Omental fat pad (tissue), 4 donors: ENCODE data around the gene SNRNP25. TPM values are rescaled to one million over a fixed set of nuclear protein-coding genes. Genes with fewer than 3 reads are reported as not detected.

Experiments
- ATAC-seq: fragments of 150-250 bp; one replicate; pipeline ENCODE4 v1.9.1; 2016; ENCODE audit warnings: mild to moderate bottlenecking, moderate library complexity; ENCODE audit not compliant: low FRiP score
- DNase-seq: peaks from one replicate; pipeline ENCODE4 v3.0.0-alpha.2; 2019; ENCODE audit warnings: low spot score
- CTCF ChIP-seq, 3 donors: fragments of 450-650 bp; IDR thresholded peaks; one replicate each; pipeline ENCODE4 v1.5.1; 2016 to 2017; ENCODE audit warnings: antibody characterized with exemption in 3 of 3, mild to moderate bottlenecking in 3 of 3, moderate library complexity in 2 of 3
- total RNA-seq, 4 donors: library from RNA; depleted of rRNA; stranded (reverse); fragments of >200 nt; gene quantifications; one replicate each; pipeline ENCODE4 v1.1.0, GENCODE V29; 2016

The SNRNP25 gene
- total RNA-seq, 4 donors from 2014 or later = 14.1 to 20.3 (median 17.6) TPM

- no peak for TF ChIP-seq CTCF (IDR thresholded peaks at IDR 0.05)
- no peak for ATAC-seq
- no peak for DNase-seq
Measured at GRCh38 chr16:94918-95265, 41.3 kb downstream of the SNRNP25 start.

GRCh38 chr16:96935-97381, 43.3 kb downstream of the SNRNP25 start:
- ATAC-seq (peak; percentile 87), DNase-seq (peak; percentile 86)
- peak in 2 of 3 donors; percentile 77 to 99 for TF ChIP-seq CTCF (IDR thresholded peaks at IDR 0.05)

- DNase-seq = no peak
- no peak for TF ChIP-seq CTCF (IDR thresholded peaks at IDR 0.05)
- ATAC-seq = no peak
Measured at GRCh38 chr16:97822-98221, 44.2 kb downstream of the SNRNP25 start.

GRCh38 chr16:100989-101388, 47.4 kb downstream of the SNRNP25 start:
- ATAC-seq = no peak
- TF ChIP-seq CTCF (IDR thresholded peaks at IDR 0.05) = no peak
- DNase-seq = no peak

- no peak for TF ChIP-seq CTCF (IDR thresholded peaks at IDR 0.05)
- no peak for ATAC-seq
Measured at GRCh38 chr16:101586-101985, 48.0 kb downstream of the SNRNP25 start.

GRCh38 chr16:102060-102855, 48.6 kb downstream of the SNRNP25 start:
- TF ChIP-seq CTCF (IDR thresholded peaks at IDR 0.05) = no peak
- no peak for DNase-seq

More at GRCh38 chr16:101586-101985, 48.0 kb downstream of the SNRNP25 start:
- DNase-seq = no peak

GRCh38 chr16:104355-104754, 50.7 kb downstream of the SNRNP25 start:
- TF ChIP-seq CTCF (IDR thresholded peaks at IDR 0.05) = no peak
- DNase-seq (no peak), ATAC-seq (no peak)

More at GRCh38 chr16:102060-102855, 48.6 kb downstream of the SNRNP25 start:
- no peak for ATAC-seq
